HG03095 (cell line): ENCODE results near the gene COA8.

Experiments
- ATAC-seq: cut with Tn5 transposase; IDR thresholded peaks from one replicate; pipeline ENCODE4 v1.9.1; 2021; ENCODE audit warnings: moderate library complexity; ENCODE audit not compliant: unreplicated experiment

The COA8 gene

GRCh38 chr14:103535891-103536565, 26.7 kb upstream of the COA8 start:
- ATAC-seq = no peak

- ATAC-seq = no peak
Observed at GRCh38 chr14:103536693-103537092, 26.1 kb upstream of the COA8 start.

- no peak for ATAC-seq
Observed at GRCh38 chr14:103537175-103537990, 25.4 kb upstream of the COA8 start.

GRCh38 chr14:103538291-103539055, 24.3 kb upstream of the COA8 start:
- no peak for ATAC-seq

- no peak for ATAC-seq
Observed at GRCh38 chr14:103539056-103539825, 23.5 kb upstream of the COA8 start.

DNA sequence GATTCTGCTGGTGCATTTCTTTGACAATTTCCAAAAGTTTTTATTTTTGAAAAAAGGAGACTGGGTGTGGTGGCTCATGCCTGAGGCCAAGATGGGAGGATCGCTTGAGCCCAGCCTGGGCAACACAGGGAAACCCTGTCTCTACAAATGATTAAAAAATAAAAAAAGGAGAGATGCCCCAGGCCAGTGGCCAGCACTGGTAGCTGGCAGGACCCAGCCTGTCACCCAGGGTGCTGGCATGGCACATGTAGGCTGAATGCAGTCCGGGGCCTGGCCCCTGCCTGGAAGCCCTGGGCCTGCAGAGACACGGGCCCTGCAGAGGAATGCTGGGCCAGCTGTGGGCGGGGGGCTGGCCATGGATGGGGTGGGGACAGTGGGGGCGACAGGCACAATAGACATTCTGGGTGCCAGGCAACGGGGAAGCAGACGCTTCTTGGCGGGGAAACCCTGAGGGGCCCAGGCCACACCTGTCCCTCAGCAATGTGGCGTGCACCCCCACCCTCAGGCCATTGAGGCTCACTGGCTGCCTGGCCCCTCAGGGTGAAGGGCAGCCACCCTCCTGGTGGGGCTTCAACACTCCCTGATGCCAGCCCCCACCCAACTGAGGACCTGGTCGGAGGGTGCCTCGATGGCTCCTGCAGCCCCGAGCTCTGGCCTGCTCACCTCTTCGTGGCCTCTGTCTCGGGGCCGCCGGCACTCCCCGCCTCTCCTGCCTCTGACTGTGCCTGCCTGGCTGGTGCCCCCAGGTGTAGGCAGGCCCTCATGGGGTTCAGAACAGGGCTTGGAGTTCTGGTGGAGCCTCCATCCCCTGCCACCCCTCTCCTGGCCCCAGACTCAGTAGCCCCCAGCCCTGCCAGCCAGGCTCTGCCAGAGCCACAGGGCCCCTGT, 21.7 kb upstream of the COA8 start:
- ATAC-seq = no peak

GRCh38 chr14:103541709-103542604, 20.8 kb upstream of the COA8 start:
- ATAC-seq = no peak

DNA sequence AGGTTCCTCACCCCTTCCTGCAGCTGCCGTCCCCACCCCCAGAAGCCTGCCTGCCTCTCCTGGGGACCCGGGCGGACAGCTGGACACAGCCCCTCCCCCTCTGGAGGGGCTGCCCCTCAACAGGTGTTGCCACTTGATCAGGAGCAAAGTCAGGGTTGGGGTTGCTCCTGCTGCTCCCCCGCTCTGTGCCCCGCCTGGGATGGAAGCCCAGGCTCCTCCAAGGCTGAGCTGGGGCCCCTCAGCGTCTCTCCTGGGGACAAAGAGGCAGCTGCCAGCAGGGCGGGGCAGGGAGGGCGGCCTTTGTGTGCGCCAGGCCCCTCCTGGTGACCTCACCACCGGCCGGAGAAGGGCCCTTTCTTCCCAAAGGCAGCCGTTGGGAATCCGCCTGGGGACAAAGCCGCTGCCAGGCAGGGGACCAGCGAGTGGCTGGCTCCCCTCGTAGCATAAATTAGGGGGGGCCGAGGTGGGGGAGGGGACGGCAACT, 20.1 kb upstream of the COA8 start:
- ATAC-seq = no peak

GRCh38 chr14:103543140-103543539, 19.6 kb upstream of the COA8 start:
- ATAC-seq = no peak

- no peak for ATAC-seq
Observed at GRCh38 chr14:103543721-103544387, 18.9 kb upstream of the COA8 start.

GRCh38 chr14:103544388-103545218, 18.2 kb upstream of the COA8 start:
- ATAC-seq = no peak

DNA sequence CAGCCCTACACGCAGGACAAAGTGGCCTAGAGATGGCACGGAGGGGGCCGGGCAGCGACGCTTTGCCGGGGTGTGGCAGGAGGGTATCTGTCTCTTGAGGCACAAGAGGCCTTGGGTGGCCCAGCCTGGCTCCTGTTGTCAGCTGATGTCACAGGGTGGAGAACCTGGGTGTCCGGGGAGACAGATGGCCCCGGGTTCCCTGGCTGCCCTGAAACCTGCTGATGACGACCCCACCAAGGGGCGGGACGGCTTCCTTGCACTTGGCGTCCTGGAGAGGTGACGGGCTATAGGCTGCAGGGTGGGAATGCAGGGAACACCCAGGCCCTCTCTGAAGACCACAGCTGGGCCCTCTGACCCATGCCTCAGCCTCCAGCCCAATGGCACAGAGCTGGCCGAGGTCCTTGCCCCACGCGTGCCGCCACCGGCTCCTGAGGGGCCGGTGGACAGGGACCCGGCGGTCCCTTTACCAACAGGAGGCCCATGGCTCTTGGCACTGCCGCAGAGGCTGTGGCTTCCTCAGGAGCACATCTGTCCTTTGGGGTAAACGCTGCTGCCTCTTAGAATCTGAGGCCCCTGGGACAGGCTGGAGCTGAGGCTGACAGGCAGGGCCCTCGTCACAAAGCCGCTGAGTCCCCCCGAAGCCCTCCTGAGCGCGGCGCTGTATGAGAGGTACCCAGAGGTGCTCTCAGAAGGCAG, 17.4 kb upstream of the COA8 start:
- ATAC-seq = no peak

DNA sequence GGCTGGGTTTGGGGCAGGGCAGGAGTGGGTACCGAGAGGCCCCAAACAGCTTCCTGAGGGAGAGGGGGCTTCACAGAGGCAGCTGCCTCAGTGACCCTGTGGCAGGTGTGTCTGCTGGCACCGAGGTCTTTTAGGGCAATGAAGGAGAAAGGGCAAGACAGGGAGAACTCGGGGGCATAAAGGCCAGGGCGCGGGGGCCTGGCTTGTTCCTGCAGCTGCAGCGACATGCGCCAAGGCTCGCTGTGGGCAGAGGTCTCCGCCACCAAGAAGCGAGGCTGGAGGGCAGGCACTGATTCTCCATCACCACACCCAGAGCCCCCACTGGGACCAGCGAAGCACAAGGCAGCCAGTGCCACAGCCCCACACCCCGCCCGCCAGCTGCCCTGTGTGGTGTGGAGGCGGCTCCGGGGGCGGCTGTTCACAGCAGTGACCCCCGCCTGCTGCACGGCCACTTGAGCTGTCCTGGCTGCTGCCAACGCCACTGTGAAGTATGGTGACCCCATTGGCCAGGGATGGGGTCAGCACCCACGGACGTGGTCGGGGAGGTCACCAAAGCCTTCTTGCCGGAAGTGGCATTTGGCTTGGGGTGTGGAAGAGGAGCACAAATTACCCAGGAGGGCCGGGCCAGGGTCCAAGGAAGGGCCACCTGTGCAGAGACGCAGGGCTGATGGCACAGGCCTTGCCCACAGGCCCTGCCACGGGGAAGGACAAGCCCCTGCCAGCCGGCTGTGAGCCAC, 16.7 kb upstream of the COA8 start:
- ATAC-seq = no peak

DNA sequence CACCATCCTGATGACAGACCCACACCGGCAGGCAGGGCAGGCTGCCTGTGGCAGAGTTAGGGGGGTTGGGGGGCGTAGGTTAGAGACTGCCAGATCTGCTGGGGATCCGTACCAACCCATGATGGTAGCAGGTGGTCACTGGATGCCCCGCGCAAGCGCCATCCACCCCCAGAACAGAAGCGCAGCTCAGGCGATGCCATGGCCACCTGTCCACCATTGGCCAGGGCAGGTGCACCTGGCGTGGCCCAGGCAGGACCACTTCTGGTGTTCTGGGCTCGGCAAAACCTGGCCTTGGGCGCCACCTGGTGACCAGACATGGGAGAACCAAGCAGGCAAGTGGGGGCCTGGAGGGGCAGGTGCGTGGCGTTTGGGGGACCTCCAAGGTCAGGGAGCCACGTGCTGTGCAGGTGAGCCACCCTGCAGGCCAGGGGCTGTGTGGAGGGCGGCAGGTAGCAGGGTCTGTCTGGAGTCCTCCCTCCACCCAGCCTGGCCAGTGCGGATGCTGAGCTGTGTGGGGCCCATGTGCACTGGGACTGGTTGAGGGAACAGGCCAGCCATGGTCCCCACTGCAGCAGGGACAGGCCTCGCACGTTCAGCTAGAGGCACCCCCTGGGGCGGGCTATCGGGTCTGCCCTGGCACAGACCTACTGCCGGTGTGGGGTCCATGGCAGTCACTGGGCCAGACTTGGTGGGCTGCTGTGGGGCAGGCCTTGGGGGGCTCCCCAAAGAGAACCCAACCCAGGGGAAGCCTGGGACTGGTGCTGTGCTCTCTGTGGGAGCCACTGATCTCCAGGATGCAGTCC, 15.9 kb upstream of the COA8 start:
- ATAC-seq = no peak

GRCh38 chr14:103547455-103547940, 15.3 kb upstream of the COA8 start:
- ATAC-seq = no peak
